H1 (cell line): ENCODE results near the gene MYH7B. TPM values are rescaled to one million over a fixed set of nuclear protein-coding genes. Genes with fewer than 3 reads are reported as not detected.

Experiments used
- CTCF ChIA-PET: fragments of 300-600 bp; sonication (Branson Sonifier 250); formaldehyde crosslinking; loops from one replicate; lab custom pipeline; 2021; ENCODE audit not compliant: partially characterized antibody; lab: Charles Lee
- POLR2A ChIA-PET: fragments of 300-600 bp; sonication (Branson Sonifier 250); formaldehyde crosslinking; loops from one replicate; lab custom pipeline; 2021; ENCODE audit warnings: inconsistent platforms; ENCODE audit not compliant: partially characterized antibody; lab: Charles Lee
- DNase-seq, 2 experiments: peaks; one replicate each; pipeline versions ENCODE4 v3.0.0 to v3.0.0-alpha.2; 2010 to 2022; ENCODE audit warnings: low spot score in 2 of 2, low read depth in 1 of 2, mixed read lengths in 1 of 2
- FAIRE-seq: peaks from 2 replicates; lab custom pipeline; 2011; peaks lifted over from hg19 to GRCh38; lab: Jason Lieb, UNC
- H2AFZ ChIP-seq: 2 replicates; pipeline ENCODE4 v1.8.1; 2012; ENCODE audit warnings: low read length, inconsistent platforms
- H2AK5ac ChIP-seq: 2 replicates; pipeline ENCODE4 v1.6.1; 2013; ENCODE audit warnings: low read depth, low read length
- H2BK120ac ChIP-seq: replicated peaks from 2 replicates; pipeline ENCODE3; 2013; ENCODE audit warnings: low read depth, low read length, inconsistent platforms
- H2BK12ac ChIP-seq: 2 replicates; pipeline ENCODE4 v1.6.1; 2013; ENCODE audit warnings: low read depth, low read length
- H2BK15ac ChIP-seq: 2 replicates; pipeline ENCODE4 v1.6.1; 2013; ENCODE audit warnings: low read length
- H2BK20ac ChIP-seq: 2 replicates; pipeline ENCODE4 v1.6.1; 2013; ENCODE audit warnings: low read length
- H2BK5ac ChIP-seq: 2 replicates; pipeline ENCODE4 v1.6.1; 2013; ENCODE audit warnings: low read depth, low read length
- H3K14ac ChIP-seq: 2 replicates; pipeline ENCODE4 v1.6.1; 2013; ENCODE audit warnings: inconsistent platforms; ENCODE audit not compliant: insufficient read length
- H3K18ac ChIP-seq: 2 replicates; pipeline ENCODE4 v1.6.1; 2013; ENCODE audit warnings: low read length; ENCODE audit errors: extremely low read depth
- H3K23ac ChIP-seq: 2 replicates; pipeline ENCODE4 v1.6.1; 2013; ENCODE audit warnings: inconsistent platforms; ENCODE audit not compliant: insufficient read length
- H3K23me2 ChIP-seq: 2 replicates; pipeline ENCODE4 v1.6.1; 2013; ENCODE audit warnings: low read depth, low read length
- H3K27ac ChIP-seq: 2 replicates; pipeline ENCODE4 v1.6.1; 2011; ENCODE audit warnings: low read depth, low read length, inconsistent platforms
- H3K27me3 ChIP-seq, 4 experiments: replicated peaks in 1 of 4; 1 replicate in 1 of 4; 2 replicates in 3 of 4; pipeline versions ENCODE4 v1.6.1 to v1.8.1; 2011 to 2013; ENCODE audit warnings: low read length in 3 of 4, mild to moderate bottlenecking in 3 of 4, inconsistent platforms in 2 of 4, mixed read lengths in 2 of 4, moderate library complexity in 1 of 4; ENCODE audit not compliant: control insufficient read depth in 3 of 4, insufficient read depth in 3 of 4; ENCODE audit errors: extremely low read depth in 1 of 4
- H3K36me3 ChIP-seq, 4 experiments: 2 replicates each; pipeline versions ENCODE4 v1.6.1 to v1.8.1; 2011 to 2013; ENCODE audit warnings: mild to moderate bottlenecking in 4 of 4, low read length in 3 of 4, moderate library complexity in 2 of 4, control low read depth in 1 of 4, inconsistent platforms in 1 of 4; ENCODE audit not compliant: insufficient read depth in 4 of 4, control insufficient read depth in 2 of 4
- H3K4ac ChIP-seq: replicated peaks from 2 replicates; pipeline ENCODE3; 2013; ENCODE audit warnings: low read length, low read depth, mixed read lengths, inconsistent platforms; ENCODE audit not compliant: insufficient read length
- H3K4me1 ChIP-seq, 4 experiments: replicated peaks in 1 of 4; 1 replicate in 1 of 4; 2 replicates in 3 of 4; pipeline versions ENCODE4 v1.6.1 to v1.8.1; 2011 to 2013; ENCODE audit warnings: low read length in 3 of 4, inconsistent platforms in 2 of 4, mixed read lengths in 1 of 4; ENCODE audit not compliant: insufficient read depth in 4 of 4, control insufficient read depth in 3 of 4
- H3K4me2 ChIP-seq, 2 experiments: 2 replicates each; pipeline versions ENCODE4 v1.6.1 to v1.8.1; 2011 to 2013; ENCODE audit warnings: low read depth in 2 of 2, low read length in 2 of 2, control low read depth in 1 of 2, inconsistent platforms in 1 of 2, mild to moderate bottlenecking in 1 of 2; ENCODE audit not compliant: insufficient read depth in 1 of 2
- H3K4me3 ChIP-seq, 4 experiments: fragments of 200-600, 300-600 bp in 1 of 4; sonication (generic), shearing (Covaris generic), sonication (Bioruptor Twin) in 1 of 4; 2 replicates each; pipeline versions ENCODE4 v1.5.1 to v1.8.1; 2011 to 2016; ENCODE audit warnings: low read length in 4 of 4, low read depth in 3 of 4, control low read depth in 2 of 4, inconsistent platforms in 2 of 4, mild to moderate bottlenecking in 2 of 4, mixed read lengths in 1 of 4, moderate library complexity in 1 of 4; ENCODE audit not compliant: insufficient read depth in 2 of 4; ENCODE audit errors: extremely low read depth in 1 of 4
- H3K56ac ChIP-seq: replicated peaks from 2 replicates; pipeline ENCODE3; 2013; ENCODE audit warnings: low read depth, mild to moderate bottlenecking, mixed read lengths, low read length, inconsistent platforms; ENCODE audit not compliant: insufficient read length
- H3K79me1 ChIP-seq: 2 replicates; pipeline ENCODE4 v1.6.1; 2013; ENCODE audit warnings: low read depth, low read length, control low read depth
- H3K79me2 ChIP-seq, 2 experiments: 2 replicates each; pipeline versions ENCODE4 v1.6.1 to v1.8.1; 2012 to 2013; ENCODE audit warnings: low read length in 2 of 2, mild to moderate bottlenecking in 2 of 2, inconsistent platforms in 1 of 2; ENCODE audit not compliant: insufficient read depth in 2 of 2, control insufficient read depth in 1 of 2
- H3K9ac ChIP-seq, 4 experiments: replicated peaks in 1 of 4; 1 replicate in 1 of 4; 2 replicates in 3 of 4; pipeline versions ENCODE4 v1.6.1 to v1.8.1; 2011 to 2013; ENCODE audit warnings: low read depth in 3 of 4, low read length in 3 of 4, control low read depth in 2 of 4, mild to moderate bottlenecking in 2 of 4, moderate library complexity in 2 of 4, inconsistent platforms in 1 of 4; ENCODE audit errors: extremely low read depth in 1 of 4
- H3K9me3 ChIP-seq, 2 experiments: 2 replicates each; pipeline versions ENCODE4 v1.6.1 to v1.8.1; 2012 to 2013; ENCODE audit warnings: mild to moderate bottlenecking in 2 of 2, moderate library complexity in 2 of 2, control low read depth in 1 of 2, inconsistent platforms in 1 of 2, low read depth in 1 of 2, low read length in 1 of 2, mixed read lengths in 1 of 2; ENCODE audit not compliant: insufficient read depth in 2 of 2
- H4K20me1 ChIP-seq, 2 experiments: replicated peaks in 1 of 2; 2 replicates each; pipeline versions ENCODE3 to v1.8.1; 2011 to 2013; ENCODE audit warnings: inconsistent platforms in 2 of 2, low read length in 2 of 2, mild to moderate bottlenecking in 1 of 2; ENCODE audit not compliant: insufficient read depth in 2 of 2, control insufficient read depth in 1 of 2
- H4K5ac ChIP-seq: 2 replicates; pipeline ENCODE4 v1.6.1; 2013; ENCODE audit warnings: low read length, low read depth, mixed read lengths, inconsistent platforms; ENCODE audit not compliant: insufficient read length
- H4K8ac ChIP-seq: 2 replicates; pipeline ENCODE4 v1.8.0; 2013; ENCODE audit warnings: mild to moderate bottlenecking, moderate library complexity, low read length, inconsistent platforms; ENCODE audit not compliant: insufficient read depth; ENCODE audit errors: extremely low read depth
- H4K91ac ChIP-seq: replicated peaks from 2 replicates; pipeline ENCODE3; 2013; ENCODE audit warnings: low read length, mixed read lengths, inconsistent platforms; ENCODE audit not compliant: insufficient read length
- JUND ChIP-seq: IDR thresholded peaks from 2 replicates; pipeline ENCODE4 v1.6.1; 2011; ENCODE audit warnings: mild to moderate bottlenecking, improper control_type of control experiment, low read length
- WGBS, 2 experiments: shearing (Covaris generic) in 1 of 2; methylation state at CpG; one replicate each; pipeline versions ENCODE4 v1.1.6 to v1.1.7; 2013 to 2015; ENCODE audit warnings: low lambda C conversion rate in 2 of 2, mixed read lengths in 2 of 2, inconsistent platforms in 1 of 2, low coverage in 1 of 2, missing lambda C conversion rate in 1 of 2; ENCODE audit not compliant: insufficient replicate concordance in 2 of 2, insufficient coverage in 1 of 2, insufficient read length in 1 of 2; ENCODE audit errors: extremely low coverage in 1 of 2, missing lambda C conversion rate in 1 of 2; 5-methylcytosine and 5-hydroxymethylcytosine counted together
- polyA plus RNA-seq, 7 experiments: library from polyadenylated mRNA; depleted of rRNA in 3 of 7; stranded (reverse) in 5 of 7; unstranded in 2 of 7; fragments of >200 nt in 5 of 7; fragments of 200-250 nt in 2 of 7; gene quantifications; 1 replicate in 5 of 7; 2 replicates in 1 of 7; 4 replicates in 1 of 7; pipeline versions ENCODE4 v1.2.1 to v1.2.3, GENCODE V29; 2011 to 2013; ENCODE audit warnings: missing spikeins in 2 of 7, mixed read lengths in 2 of 7
- total RNA-seq: library from RNA; stranded (reverse); fragmentation: NEBNext Ultra II Directional; extraction: Animal tissue kit (Norgen Biotek cat#: 25700); gene quantifications from 2 replicates; pipeline ENCODE4 v1.2.1, GENCODE V29; 2021

The MYH7B gene
- total and polyA plus RNA-seq, 2 of the 8 experiments (the other 6 are each of a cell fraction or from before 2014, with no cell fraction given): 0.15 to 0.30 TPM

- Histone ChIP-seq H3K27ac (no peak overlapping the region), H3K79me2 (no peaks in the 10 kb centered on the region), H3K23ac (no peak overlapping the region), H3K4ac (no peak overlapping the region), H3K79me1 (no peaks in the 10 kb centered on the region), H3K18ac (no peak overlapping the region), H3K4me2 (no peak overlapping the region), H2BK20ac (no peak overlapping the region), H4K5ac (no peak overlapping the region), H3K23me2 (no peaks in the 10 kb centered on the region; the same call in 1 of the 2 replicates), H2AFZ (no peak overlapping the region), H3K4me1 (peaks cover 0 to 2% (median 0%) of the 10 kb centered on the region in 4 experiments; a peak in 2 of 7 replicates), H3K9me3 (no peaks in the 10 kb centered on the region), H3K9ac (no peak overlapping the region), H3K56ac (no peak overlapping the region), H4K8ac (no peak overlapping the region), H4K91ac (no peak overlapping the region), H2BK15ac (no peak overlapping the region), H2AK5ac (no peak overlapping the region), H2BK12ac (no peak overlapping the region), H2BK5ac (no peak overlapping the region), H2BK120ac (no peak overlapping the region), H4K20me1 (peaks cover 6 to 8% of the 10 kb centered on the region in 2 experiments), H3K14ac (no peak overlapping the region), H3K4me3 (no peak overlapping the region), H3K27me3 (no peaks in the 10 kb centered on the region), H3K36me3 (peaks cover 8 to 55% (median 38%) of the 10 kb centered on the region in 4 experiments; a peak in 5 of 8 replicates)
- WGBS, 2 experiments: 95% methylated on average over 15 of the region's 15 CpGs; no CpG with 5 or more reads in 1 of the 2 experiments
- CTCF ChIA-PET: interaction anchor here (0.6 to 4.1 kb wide), 24 partner anchors 9 to 585 kb away, joined by 3 to 54 read pairs (median 4); partner anchors contain the start of genes ACSS2, GGT7, GSS and MYH7B
- FAIRE-seq: no peak
- DNase-seq: no peak
- POLR2A ChIA-PET: interaction anchor here (0.6 to 2.5 kb wide), 6 partner anchors 10 to 169 kb away, joined by 3 to 7 read pairs (median 3); no protein-coding TSS in a partner anchor
- TF ChIP-seq JUND: no peak
Observed at GRCh38 chr20:35001596-35002362, 46.1 kb downstream of the MYH7B start.
